Measurements from ENCODE around the gene PDHB. TPM values are rescaled to one million over a fixed set of nuclear protein-coding genes. Genes with fewer than 3 reads are reported as not detected.

PDHB gene
- total RNA-seq, 2 experiments from 2014 or later, result 60.8 to 86.6 TPM

DNA sequence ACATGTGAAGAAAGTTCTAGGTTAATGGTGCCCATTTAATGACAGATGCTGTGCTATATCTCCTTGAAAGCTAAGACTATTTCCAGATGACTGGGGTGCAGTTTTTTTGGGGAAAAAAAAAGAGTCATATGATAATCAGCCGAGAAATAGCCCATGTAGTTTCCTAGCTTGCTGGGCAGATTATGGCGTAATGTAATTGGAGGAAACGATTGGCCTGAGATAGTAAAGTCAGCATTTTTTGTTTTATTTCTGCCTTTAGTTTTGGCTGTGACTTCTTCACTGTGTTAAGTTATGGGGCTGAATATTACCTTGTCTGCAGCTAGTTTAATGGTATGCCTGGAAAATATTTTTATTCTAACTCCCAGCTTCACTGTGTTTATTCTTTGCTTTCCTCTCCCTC is 24.0 kb downstream of the PDHB start:
- TF ChIP-seq, protein P1, sequence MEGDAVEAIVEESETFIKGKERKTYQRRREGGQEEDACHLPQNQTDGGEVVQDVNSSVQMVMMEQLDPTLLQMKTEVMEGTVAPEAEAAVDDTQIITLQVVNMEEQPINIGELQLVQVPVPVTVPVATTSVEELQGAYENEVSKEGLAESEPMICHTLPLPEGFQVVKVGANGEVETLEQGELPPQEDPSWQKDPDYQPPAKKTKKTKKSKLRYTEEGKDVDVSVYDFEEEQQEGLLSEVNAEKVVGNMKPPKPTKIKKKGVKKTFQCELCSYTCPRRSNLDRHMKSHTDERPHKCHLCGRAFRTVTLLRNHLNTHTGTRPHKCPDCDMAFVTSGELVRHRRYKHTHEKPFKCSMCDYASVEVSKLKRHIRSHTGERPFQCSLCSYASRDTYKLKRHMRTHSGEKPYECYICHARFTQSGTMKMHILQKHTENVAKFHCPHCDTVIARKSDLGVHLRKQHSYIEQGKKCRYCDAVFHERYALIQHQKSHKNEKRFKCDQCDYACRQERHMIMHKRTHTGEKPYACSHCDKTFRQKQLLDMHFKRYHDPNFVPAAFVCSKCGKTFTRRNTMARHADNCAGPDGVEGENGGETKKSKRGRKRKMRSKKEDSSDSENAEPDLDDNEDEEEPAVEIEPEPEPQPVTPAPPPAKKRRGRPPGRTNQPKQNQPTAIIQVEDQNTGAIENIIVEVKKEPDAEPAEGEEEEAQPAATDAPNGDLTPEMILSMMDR (conservative IDR thresholded peaks at IDR 0.05; ENCODE audit: low read length), result no peak
- no peak for TF ChIP-seq EZH2phosphoT487 (IDR thresholded peaks at IDR 0.05; ENCODE audit: borderline replicate concordance, low read depth, low read length)
- H2AFZ ChIP-seq (ENCODE audit: low read length), result no peak overlapping the region
- no peak overlapping the region for H3K27ac ChIP-seq (ENCODE audit: low read depth, low read length, poor library complexity, severe bottlenecking)
- no peaks in the 10 kb centered on the region for H3K9me2 ChIP-seq (ENCODE audit: insufficient read depth, low read length)
- POLR2A ChIA-PET, result interaction anchor here (0.8 to 1.4 kb wide), 3 partner anchors 55 to 169 kb away, joined by 3 to 6 read pairs (median 3); no protein-coding TSS in a partner anchor
- H3K4me3 ChIP-seq (ENCODE audit: low read depth, low read length, poor library complexity, severe bottlenecking), result no peak overlapping the region
- no peaks in the 10 kb centered on the region for H4K20me1 ChIP-seq (ENCODE audit: insufficient read depth, low read length)
- no peak for DNase-seq (ENCODE audit: low spot score)
- H3K9me3 ChIP-seq (ENCODE audit: low read length), result no peaks in the 10 kb centered on the region
- H3K4me1 ChIP-seq (ENCODE audit: insufficient read depth, low read length, poor library complexity, severe bottlenecking), result peaks cover 17% of the 10 kb centered on the region
- intact Hi-C loops (cut with micrococcal nuclease; ENCODE audit: unreplicated experiment), result loop anchor here (5.0 to 10.0 kb wide), 2 partner anchors 102 to 235 kb away; partner anchors contain the start of genes HTD2 and RPP14
- CTCF ChIA-PET (ENCODE audit: unreplicated experiment), result no interaction called here
- no TSS peak for BruUV-seq (replicated peaks)
- H3K4me2 ChIP-seq (ENCODE audit: low read length), result no peak overlapping the region
- H3K36me3 ChIP-seq (ENCODE audit: insufficient read depth, low read length), result peaks cover 95% of the 10 kb centered on the region
- H3K79me2 ChIP-seq (ENCODE audit: insufficient read depth, low read depth, low read length), result no peaks in the 10 kb centered on the region

DNA sequence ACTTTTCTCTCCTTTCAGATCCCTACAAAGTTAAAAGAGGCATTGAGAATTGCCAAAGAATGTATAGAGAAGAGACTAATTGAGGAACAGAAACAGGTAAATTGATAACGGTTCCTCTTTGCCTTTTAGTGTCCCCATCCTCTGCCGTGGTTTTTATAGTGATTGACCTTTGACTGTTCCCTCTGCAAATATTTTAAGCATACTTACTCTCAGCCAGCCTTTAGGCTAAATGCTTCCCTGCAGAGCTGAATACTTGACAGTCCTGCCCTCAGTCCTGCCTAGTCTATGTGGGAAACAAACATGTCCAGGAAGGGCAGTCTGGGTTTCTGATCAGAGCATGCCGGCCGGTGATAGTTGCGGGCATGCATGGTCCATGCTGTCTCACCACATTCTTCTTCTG is 24.7 kb downstream of the PDHB start:
- H3K9me3 ChIP-seq (ENCODE audit: low read length), result no peaks in the 10 kb centered on the region
- TF ChIP-seq, protein P1 (conservative IDR thresholded peaks at IDR 0.05; ENCODE audit: low read length), result no peak
- TF ChIP-seq EZH2phosphoT487 (IDR thresholded peaks at IDR 0.05; ENCODE audit: borderline replicate concordance, low read depth, low read length), result no peak
- no peaks in the 10 kb centered on the region for H3K79me2 ChIP-seq (ENCODE audit: insufficient read depth, low read depth, low read length)
- no peak overlapping the region for H2AFZ ChIP-seq (ENCODE audit: low read length)
- ChIA-PET POLR2A (interaction anchor here (1.4 kb wide), 1 partner anchor 75 kb away, joined by 3 read pairs; no protein-coding TSS in a partner anchor), CTCF (ENCODE audit: unreplicated experiment) (no interaction called here)
- peaks cover 10% of the 10 kb centered on the region for H3K4me1 ChIP-seq (ENCODE audit: insufficient read depth, low read length, poor library complexity, severe bottlenecking)
- H3K9me2 ChIP-seq (ENCODE audit: insufficient read depth, low read length), result no peaks in the 10 kb centered on the region
- H3K36me3 ChIP-seq (ENCODE audit: insufficient read depth, low read length), result peaks cover 95% of the 10 kb centered on the region
- no TSS peak for BruUV-seq (replicated peaks)
- H3K4me3 ChIP-seq (ENCODE audit: low read depth, low read length, poor library complexity, severe bottlenecking), result no peak overlapping the region
- H3K4me2 ChIP-seq (ENCODE audit: low read length), result no peak overlapping the region
- no peak overlapping the region for H3K27ac ChIP-seq (ENCODE audit: low read depth, low read length, poor library complexity, severe bottlenecking)
- intact Hi-C loops (cut with micrococcal nuclease; ENCODE audit: unreplicated experiment), result no loop called here
- no peak for DNase-seq (ENCODE audit: low spot score)
- no peaks in the 10 kb centered on the region for H4K20me1 ChIP-seq (ENCODE audit: insufficient read depth, low read length)

DNA sequence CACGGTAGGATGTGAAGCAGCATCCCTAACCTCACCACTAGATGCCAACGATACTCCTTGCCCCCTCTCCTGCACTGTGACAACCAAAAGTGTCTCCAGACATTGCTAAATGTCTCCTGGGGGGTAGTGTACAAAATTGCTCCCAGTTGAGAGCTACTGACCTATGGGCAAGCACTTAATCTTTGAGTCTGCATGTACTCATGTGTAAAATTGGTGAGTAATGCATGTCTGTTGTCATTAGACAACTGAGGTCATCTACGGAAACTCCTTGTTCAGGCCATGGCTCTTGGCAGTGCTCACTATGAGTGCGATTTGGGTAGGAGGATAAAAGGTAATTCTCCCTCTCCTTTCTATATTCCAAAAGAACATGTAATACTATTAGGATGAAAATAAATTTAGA is 29.2 kb downstream of the PDHB start:
- BruUV-seq (replicated peaks), result no TSS peak
- intact Hi-C loops (cut with micrococcal nuclease; ENCODE audit: unreplicated experiment), result no loop called here
- POLR2A ChIA-PET, result interaction anchor here (0.5 to 3.7 kb wide), 5 partner anchors 13 to 54 kb away, joined by 3 to 11 read pairs (median 4); no protein-coding TSS in a partner anchor

More for the DNA sequence above, 29.2 kb downstream of the PDHB start:
- Histone ChIP-seq H3K27ac (ENCODE audit: low read depth, low read length, poor library complexity, severe bottlenecking) (peak overlapping the region; percentile 6), H3K4me2 (ENCODE audit: low read length) (no peak overlapping the region), H3K36me3 (ENCODE audit: insufficient read depth, low read length) (peaks cover 83% of the 10 kb centered on the region), H3K79me2 (ENCODE audit: insufficient read depth, low read depth, low read length) (no peaks in the 10 kb centered on the region), H4K20me1 (ENCODE audit: insufficient read depth, low read length) (no peaks in the 10 kb centered on the region), H3K9me3 (ENCODE audit: low read length) (no peaks in the 10 kb centered on the region), H3K9me2 (ENCODE audit: insufficient read depth, low read length) (no peaks in the 10 kb centered on the region), H2AFZ (ENCODE audit: low read length) (no peak overlapping the region), H3K4me1 (ENCODE audit: insufficient read depth, low read length, poor library complexity, severe bottlenecking) (peaks cover 45% of the 10 kb centered on the region), H3K4me3 (ENCODE audit: low read depth, low read length, poor library complexity, severe bottlenecking) (no peak overlapping the region)
- TF ChIP-seq, protein P1 (conservative IDR thresholded peaks at IDR 0.05; ENCODE audit: low read length), result no peak
- TF ChIP-seq EZH2phosphoT487 (IDR thresholded peaks at IDR 0.05; ENCODE audit: borderline replicate concordance, low read depth, low read length), result no peak
- DNase-seq (ENCODE audit: low spot score), result no peak
- CTCF ChIA-PET (ENCODE audit: unreplicated experiment), result no interaction called here
